ENCODE data around the gene TGFBR3.
"Not testable (repeated sequence)": the region's sequence is repeated elsewhere in the genome, so short reads cannot be mapped to it uniquely, and the experiment has no call there.

Gene TGFBR3

GRCh38 chr1:91672601-91673161, 213.3 kb downstream of the TGFBR3 start:
- no peak for DNase-seq

GRCh38 chr1:91670781-91671180, 215.2 kb downstream of the TGFBR3 start:
- no peak for DNase-seq

- DNase-seq, result no peak
These were observed 216.2 kb downstream of the TGFBR3 start for GRCh38 chr1:91669584-91670350.

GRCh38 chr1:91666651-91667050, 219.3 kb downstream of the TGFBR3 start:
- not testable (repeated sequence) for DNase-seq

- no peak for DNase-seq
These were observed 224.8 kb downstream of the TGFBR3 start for GRCh38 chr1:91661121-91661520.

- DNase-seq, result no peak
These were observed 225.2 kb downstream of the TGFBR3 start for GRCh38 chr1:91660708-91661107.

- DNase-seq, result no peak
These were observed 230.0 kb downstream of the TGFBR3 start for GRCh38 chr1:91655912-91656449.

GRCh38 chr1:91653183-91653582, 232.8 kb downstream of the TGFBR3 start:
- DNase-seq, result no peak

- no peak for DNase-seq
These were observed 234.3 kb downstream of the TGFBR3 start for GRCh38 chr1:91651661-91652071.

GRCh38 chr1:91651243-91651642, 234.7 kb downstream of the TGFBR3 start:
- DNase-seq, result no peak

GRCh38 chr1:91650764-91651163, 235.2 kb downstream of the TGFBR3 start:
- no peak for DNase-seq

GRCh38 chr1:91647061-91647460, 238.9 kb downstream of the TGFBR3 start:
- no peak for DNase-seq

- no peak for DNase-seq
These were observed 240.9 kb downstream of the TGFBR3 start for GRCh38 chr1:91645031-91645430.

GRCh38 chr1:91643431-91643830, 242.5 kb downstream of the TGFBR3 start:
- DNase-seq, result no peak

GRCh38 chr1:91640877-91641526, 244.9 kb downstream of the TGFBR3 start:
- no peak for DNase-seq

GRCh38 chr1:91637539-91637994, 248.4 kb downstream of the TGFBR3 start:
- no peak for DNase-seq

GRCh38 chr1:91635763-91636162, 250.2 kb downstream of the TGFBR3 start:
- no peak for DNase-seq

GRCh38 chr1:91633438-91633837, 252.5 kb downstream of the TGFBR3 start:
- DNase-seq, result no peak

- no peak for DNase-seq
These were observed 254.1 kb downstream of the TGFBR3 start for GRCh38 chr1:91631718-91632330.

- DNase-seq, result no peak
These were observed 255.1 kb downstream of the TGFBR3 start for GRCh38 chr1:91630803-91631202.
